ENCODE data around the gene CLNK.

Gene CLNK

GRCh38 chr4:10438924-10439323, 245.6 kb downstream of the CLNK start:
- DNase-seq: no peak

DNA sequence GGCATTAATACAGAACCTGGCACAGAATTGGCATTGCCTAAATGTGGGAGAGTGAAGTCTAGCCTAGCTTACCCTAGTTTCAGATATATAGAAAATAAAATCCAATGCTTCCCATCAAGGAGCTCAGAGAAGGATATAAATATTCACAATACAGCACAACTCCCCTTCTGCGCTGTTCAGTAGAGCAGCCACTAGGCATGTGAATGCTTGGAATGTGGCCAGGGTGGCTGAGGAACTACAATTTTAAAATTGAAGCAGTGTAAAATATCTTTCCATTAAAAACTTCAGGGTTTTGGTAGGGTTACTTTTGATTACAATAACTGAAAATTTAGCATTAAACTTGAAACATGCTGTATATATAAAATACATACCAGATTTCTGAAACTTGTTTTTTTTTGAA, 246.8 kb downstream of the CLNK start:
- DNase-seq: no peak
